Lung (tissue), 12 donors: ENCODE results near the gene MAN2C1. TPM values are rescaled to one million over a fixed set of nuclear protein-coding genes. Genes with fewer than 3 reads are reported as not detected.
"Not testable (repeated sequence)": the region's sequence is repeated elsewhere in the genome, so short reads cannot be mapped to it uniquely, and the experiment has no call there.

ENCODE experiments used
- ATAC-seq: fragments of 200-7000 bp; cut with Tn5 transposase; one replicate; pipeline ENCODE4 v1.9.1; 2020; ENCODE audit warnings: moderate number of reproducible peaks; ENCODE audit not compliant: insufficient read depth, low FRiP score
- DNase-seq, 3 donors: peaks; one replicate each; pipeline ENCODE4 v3.0.0-alpha.2; 2013 to 2017
- H3K27ac ChIP-seq, 2 donors: one replicate each; pipeline ENCODE4 v1.5.1; 2013; ENCODE audit warnings: mild to moderate bottlenecking in 2 of 2, moderate library complexity in 2 of 2, control low read depth in 1 of 2, inconsistent platforms in 1 of 2, low read depth in 1 of 2, low read length in 1 of 2
- H3K27me3 ChIP-seq, 3 donors: one replicate each; pipeline ENCODE4 v1.5.1; 2013; ENCODE audit warnings: low read length in 2 of 3; ENCODE audit not compliant: control insufficient read depth in 3 of 3, insufficient read depth in 3 of 3
- H3K36me3 ChIP-seq, 4 donors: one replicate each; pipeline ENCODE4 v1.5.1; 2013; ENCODE audit warnings: low read length in 4 of 4, mild to moderate bottlenecking in 1 of 4, moderate library complexity in 1 of 4; ENCODE audit not compliant: control insufficient read depth in 4 of 4, insufficient read depth in 4 of 4
- H3K4me1 ChIP-seq, 5 donors: one replicate each; pipeline ENCODE4 v1.5.1; 2013; ENCODE audit warnings: low read length in 5 of 5, mild to moderate bottlenecking in 2 of 5, moderate library complexity in 1 of 5; ENCODE audit not compliant: control insufficient read depth in 5 of 5, insufficient read depth in 5 of 5
- H3K4me3 ChIP-seq: one replicate; pipeline ENCODE4 v1.5.1; 2013; ENCODE audit warnings: mild to moderate bottlenecking, control low read depth, moderate library complexity
- H3K9ac ChIP-seq, 2 donors: one replicate each; pipeline ENCODE4 v1.5.1; 2013; ENCODE audit warnings: low read length in 2 of 2, control low read depth in 1 of 2; ENCODE audit not compliant: insufficient read depth in 1 of 2
- H3K9me3 ChIP-seq, 4 donors: one replicate each; pipeline ENCODE4 v1.5.1; 2013; ENCODE audit warnings: low read length in 3 of 4, mild to moderate bottlenecking in 1 of 4, moderate library complexity in 1 of 4; ENCODE audit not compliant: control insufficient read depth in 4 of 4, insufficient read depth in 3 of 4
- WGBS, 2 donors: extraction: QIAGEN DNeasy Blood & Tissue Kit; methylation state at CpG; one replicate each; pipeline ENCODE4 v1.1.7; 2013; 5-methylcytosine and 5-hydroxymethylcytosine counted together
- polyA plus RNA-seq, 2 donors: library from polyadenylated mRNA; stranded (reverse); fragments of 200-250 nt; gene quantifications; one replicate each; pipeline ENCODE4 v1.2.1, GENCODE V29; 2013
- total RNA-seq, 2 donors: library from RNA; depleted of rRNA in 1 of 2; stranded (reverse); fragments of >200 nt in 1 of 2; gene quantifications; one replicate each; pipeline ENCODE4 v1.2.1, GENCODE V29; 2014 to 2021
- TF ChIP-seq, protein P1 (sequence below): IDR thresholded peaks from 2 replicates; pipeline ENCODE4 v1.5.1; 2012; ENCODE audit warnings: mild to moderate bottlenecking; ENCODE audit errors: control extremely low read depth, extremely low read depth
- donor health status: control.
- donor health status: control.
- donor health status: Bipolar disorder and iron deficiency.
- donor health status: healthy.
- donor health status: DM: yes; HTN: yes; CAD: no.

The MAN2C1 gene
- total and polyA plus RNA-seq, 4 donors: 139 to 321 (median 217) TPM

DNA sequence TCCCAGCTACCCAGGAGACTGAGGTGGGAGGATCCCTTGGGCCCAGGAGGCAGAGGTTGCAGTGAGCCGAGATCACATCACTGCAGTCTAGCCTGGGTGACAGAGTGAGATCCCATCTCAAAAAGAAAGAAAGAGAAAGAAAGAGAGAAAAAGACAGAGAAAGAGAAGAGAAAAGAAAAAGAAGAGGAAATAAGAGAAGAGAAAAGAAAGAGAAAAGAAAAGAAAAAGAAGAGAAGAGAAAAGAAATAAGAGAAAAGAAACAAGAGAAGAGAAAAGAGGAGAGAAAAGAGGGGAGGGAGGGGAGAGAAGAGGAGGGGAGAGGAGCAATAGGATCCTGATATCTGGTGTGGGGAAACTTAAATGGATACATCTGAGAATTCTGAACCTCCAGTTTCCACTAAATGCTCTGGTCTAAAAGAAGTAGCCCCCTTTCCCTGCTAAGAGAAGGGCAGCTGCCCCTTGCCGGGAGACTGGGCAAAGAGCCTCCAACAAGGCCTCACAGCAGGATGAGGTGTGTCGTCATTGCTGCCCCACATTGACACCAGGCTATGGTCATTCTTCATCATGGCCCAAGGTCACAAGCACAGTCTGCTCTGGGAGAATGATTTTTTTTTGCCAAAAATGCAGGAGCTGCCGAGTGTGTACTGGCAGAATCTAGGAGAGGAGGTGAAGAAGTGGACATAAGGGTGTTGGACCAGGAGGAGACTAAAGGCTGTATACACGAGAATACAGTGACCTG lies 53.7 kb downstream of the MAN2C1 start:
- Histone ChIP-seq H3K27me3 (peaks cover 0 to 3% (median 0%) of the 10 kb centered on the region in 3 donors), H3K9ac (no peak overlapping the region), H3K4me3 (no peak overlapping the region), H3K36me3 (no peaks in the 10 kb centered on the region), H3K9me3 (no peaks in the 10 kb centered on the region), H3K4me1 (no peaks in the 10 kb centered on the region), H3K27ac (no peak overlapping the region)
- DNase-seq (no peak), ATAC-seq (no peak)
- WGBS, 2 donors: 75 to 81% methylated on average over 5 of the region's 5 CpGs
- TF ChIP-seq, protein P1, sequence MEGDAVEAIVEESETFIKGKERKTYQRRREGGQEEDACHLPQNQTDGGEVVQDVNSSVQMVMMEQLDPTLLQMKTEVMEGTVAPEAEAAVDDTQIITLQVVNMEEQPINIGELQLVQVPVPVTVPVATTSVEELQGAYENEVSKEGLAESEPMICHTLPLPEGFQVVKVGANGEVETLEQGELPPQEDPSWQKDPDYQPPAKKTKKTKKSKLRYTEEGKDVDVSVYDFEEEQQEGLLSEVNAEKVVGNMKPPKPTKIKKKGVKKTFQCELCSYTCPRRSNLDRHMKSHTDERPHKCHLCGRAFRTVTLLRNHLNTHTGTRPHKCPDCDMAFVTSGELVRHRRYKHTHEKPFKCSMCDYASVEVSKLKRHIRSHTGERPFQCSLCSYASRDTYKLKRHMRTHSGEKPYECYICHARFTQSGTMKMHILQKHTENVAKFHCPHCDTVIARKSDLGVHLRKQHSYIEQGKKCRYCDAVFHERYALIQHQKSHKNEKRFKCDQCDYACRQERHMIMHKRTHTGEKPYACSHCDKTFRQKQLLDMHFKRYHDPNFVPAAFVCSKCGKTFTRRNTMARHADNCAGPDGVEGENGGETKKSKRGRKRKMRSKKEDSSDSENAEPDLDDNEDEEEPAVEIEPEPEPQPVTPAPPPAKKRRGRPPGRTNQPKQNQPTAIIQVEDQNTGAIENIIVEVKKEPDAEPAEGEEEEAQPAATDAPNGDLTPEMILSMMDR: no peak

GRCh38 chr15:75313116-75313845 lies 55.1 kb downstream of the MAN2C1 start:
- 88 to 92% methylated on average over 13 of the region's 13 CpGs for WGBS, 2 donors
- DNase-seq: no peak
- Histone ChIP-seq H3K4me3 (no peak overlapping the region), H3K36me3 (no peaks in the 10 kb centered on the region), H3K4me1 (no peaks in the 10 kb centered on the region), H3K9ac (no peak overlapping the region), H3K27me3 (peaks cover 0 to 3% (median 0%) of the 10 kb centered on the region in 3 donors), H3K27ac (no peak overlapping the region), H3K9me3 (no peaks in the 10 kb centered on the region)
- ATAC-seq: no peak
- TF ChIP-seq, protein P1: no peak

DNA sequence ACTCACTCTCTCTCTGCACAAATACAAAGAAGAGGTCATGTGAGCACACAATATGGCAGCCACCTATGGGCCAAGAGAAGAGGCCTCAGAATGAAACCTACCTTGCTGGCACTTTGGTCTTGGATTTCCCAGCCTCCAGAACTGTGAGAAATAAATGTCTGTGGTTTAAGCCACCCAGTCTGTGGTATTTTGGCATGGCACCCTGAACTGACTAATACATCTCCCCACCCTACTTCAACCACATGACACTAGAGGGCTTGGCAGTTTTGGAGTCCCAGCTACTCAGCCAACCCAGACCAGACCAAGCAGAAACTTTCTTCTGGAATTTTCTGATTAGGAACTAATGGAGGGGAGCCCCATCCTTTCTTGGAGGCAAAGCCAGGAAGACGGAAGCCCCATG lies 55.9 kb downstream of the MAN2C1 start:
- H3K9me3 ChIP-seq, H3K27ac ChIP-seq, H3K9ac ChIP-seq, H3K4me1 ChIP-seq, H3K4me3 ChIP-seq, ATAC-seq, DNase-seq, H3K36me3 ChIP-seq, H3K27me3 ChIP-seq: not testable (repeated sequence)
- WGBS, 2 donors: 95 to 97% methylated on average over 1 of the region's 1 CpG

- Histone ChIP-seq H3K9me3 (no peaks in the 10 kb centered on the region), H3K27ac (no peak overlapping the region), H3K4me3 (no peak overlapping the region), H3K27me3 (peaks cover 0 to 14% (median 5%) of the 10 kb centered on the region in 3 donors), H3K4me1 (no peaks in the 10 kb centered on the region), H3K9ac (no peak overlapping the region), H3K36me3 (no peaks in the 10 kb centered on the region)
- TF ChIP-seq, protein P1: no peak
- DNase-seq: no peak
- no peak for ATAC-seq
Measured at GRCh38 chr15:75309711-75310110, 58.7 kb downstream of the MAN2C1 start.
